IMR-90 (cell line): ENCODE measurements around the gene ARHGEF26. TPM values are rescaled to one million over a fixed set of nuclear protein-coding genes. Genes with fewer than 3 reads are reported as not detected.

Source experiments
- ATAC-seq: fragments of 200-7000 bp; cut with Tn5 transposase; 2 replicates; pipeline ENCODE4 v1.9.1; 2020; ENCODE audit warnings: low read depth, mild to moderate bottlenecking, moderate library complexity
- BruUV-seq: library from RNA; stranded (reverse); fragments of 400-500 nt; replicated peaks from 2 replicates; lab custom pipeline; 2021; lab: Mats Ljungman, UMichigan
- CTCF ChIA-PET: fragments of 300-600 bp; formaldehyde crosslinking; extraction: SDS; loops from one replicate; lab custom pipeline; 2021; ENCODE audit warnings: antibody characterized with exemption; lab: Yijun Ruan, JAX
- POLR2A ChIA-PET: fragments of 300-600 bp; sonication (Branson Sonifier 250); formaldehyde crosslinking; loops from one replicate; lab custom pipeline; 2022; ENCODE audit warnings: antibody characterized with exemption; ENCODE audit not compliant: unreplicated experiment; lab: Charles Lee
- DNase-seq: peaks from one replicate; pipeline ENCODE4 v3.0.0; 2013
- H2AFZ ChIP-seq: replicated peaks from 2 replicates; pipeline ENCODE3; 2013; ENCODE audit warnings: low read length, mild to moderate bottlenecking; ENCODE audit not compliant: poor library complexity
- H2AK5ac ChIP-seq: 2 replicates; pipeline ENCODE4 v1.6.1; 2013; ENCODE audit warnings: low read depth, low read length, inconsistent platforms
- H2AK9ac ChIP-seq: replicated peaks from 2 replicates; pipeline ENCODE3; 2013; ENCODE audit warnings: mild to moderate bottlenecking, low read depth, low read length, moderate library complexity; ENCODE audit not compliant: poor library complexity
- H2BK120ac ChIP-seq: 2 replicates; pipeline ENCODE4 v1.6.1; 2013; ENCODE audit warnings: low read depth, low read length, inconsistent platforms
- H2BK15ac ChIP-seq: 3 replicates; pipeline ENCODE4 v1.6.1; 2013; ENCODE audit warnings: low read depth, low read length, inconsistent platforms
- H2BK20ac ChIP-seq: 2 replicates; pipeline ENCODE4 v1.6.1; 2013; ENCODE audit warnings: low read depth, mild to moderate bottlenecking, inconsistent platforms, low read length, moderate library complexity
- H2BK5ac ChIP-seq: 2 replicates; pipeline ENCODE4 v1.6.1; 2013; ENCODE audit warnings: mild to moderate bottlenecking, low read depth, low read length, inconsistent platforms; ENCODE audit not compliant: poor library complexity, severe bottlenecking
- H3K14ac ChIP-seq: replicated peaks from 2 replicates; pipeline ENCODE4 v1.6.1; 2013; ENCODE audit warnings: low read depth, low read length, inconsistent platforms
- H3K18ac ChIP-seq: 2 replicates; pipeline ENCODE4 v1.6.1; 2013; ENCODE audit warnings: low read depth, low read length, control low read depth
- H3K23ac ChIP-seq: 2 replicates; pipeline ENCODE4 v1.6.1; 2013; ENCODE audit warnings: low read depth, low read length, inconsistent platforms
- H3K27ac ChIP-seq: 2 replicates; pipeline ENCODE4 v1.5.1; 2013; ENCODE audit warnings: mild to moderate bottlenecking, control low read depth, low read length; ENCODE audit not compliant: insufficient read depth
- H3K27me3 ChIP-seq: 2 replicates; pipeline ENCODE4 v1.6.1; 2013; ENCODE audit warnings: low read length; ENCODE audit not compliant: control insufficient read depth, insufficient read depth
- H3K36me3 ChIP-seq: 2 replicates; pipeline ENCODE4 v1.6.1; 2013; ENCODE audit warnings: low read length, mixed read lengths; ENCODE audit not compliant: control insufficient read depth, insufficient read depth
- H3K4ac ChIP-seq: 2 replicates; pipeline ENCODE4 v1.6.1; 2013; ENCODE audit warnings: low read depth, low read length, inconsistent platforms
- H3K4me1 ChIP-seq: 2 replicates; pipeline ENCODE4 v1.6.1; 2013; ENCODE audit warnings: low read length, mixed read lengths; ENCODE audit not compliant: control insufficient read depth, insufficient read depth
- H3K4me2 ChIP-seq: 2 replicates; pipeline ENCODE4 v1.6.1; 2013; ENCODE audit warnings: low read depth, mild to moderate bottlenecking, control low read depth, low read length, moderate library complexity
- H3K4me3 ChIP-seq: 2 replicates; pipeline ENCODE4 v1.5.1; 2013; ENCODE audit warnings: low read depth, mild to moderate bottlenecking, control low read depth, low read length, moderate library complexity; ENCODE audit not compliant: insufficient read depth
- H3K56ac ChIP-seq: 2 replicates; pipeline ENCODE4 v1.6.1; 2013; ENCODE audit warnings: low read length, inconsistent platforms; ENCODE audit not compliant: insufficient read depth; ENCODE audit errors: extremely low read depth
- H3K79me1 ChIP-seq, 2 experiments: 2 replicates each; pipeline ENCODE4 v1.6.1; 2013; ENCODE audit warnings: low read length in 2 of 2, inconsistent platforms in 1 of 2, low read depth in 1 of 2
- H3K9ac ChIP-seq: 2 replicates; pipeline ENCODE4 v1.6.1; 2013; ENCODE audit warnings: low read depth, low read length, control low read depth
- H3K9me1 ChIP-seq: 2 replicates; pipeline ENCODE4 v1.6.1; 2013; ENCODE audit warnings: low read length, inconsistent platforms; ENCODE audit not compliant: insufficient read depth
- H3K9me3 ChIP-seq: 2 replicates; pipeline ENCODE4 v1.6.1; 2013; ENCODE audit warnings: low read length; ENCODE audit not compliant: control insufficient read depth, insufficient read depth
- H4K20me1 ChIP-seq: 2 replicates; pipeline ENCODE4 v1.6.1; 2013; ENCODE audit warnings: low read length, inconsistent platforms; ENCODE audit not compliant: insufficient read depth
- H4K5ac ChIP-seq: 2 replicates; pipeline ENCODE4 v1.6.1; 2013; ENCODE audit warnings: mild to moderate bottlenecking, low read depth, low read length, control low read depth
- H4K8ac ChIP-seq, 2 experiments: 2 replicates each; pipeline ENCODE4 v1.6.1; 2013; ENCODE audit warnings: low read depth in 2 of 2, low read length in 2 of 2, control low read depth in 1 of 2, inconsistent platforms in 1 of 2
- H4K91ac ChIP-seq: 2 replicates; pipeline ENCODE4 v1.6.1; 2013; ENCODE audit warnings: low read depth, low read length, inconsistent platforms; ENCODE audit not compliant: insufficient read depth
- BHLHE40 ChIP-seq: fragments of 150-350 bp; IDR thresholded peaks from 2 replicates; pipeline ENCODE4 v1.6.1; 2016; ENCODE audit warnings: mild to moderate bottlenecking, low read depth, low read length
- CEBPB ChIP-seq: IDR thresholded peaks from 2 replicates; pipeline ENCODE4 v1.6.1; 2012; ENCODE audit warnings: low read depth, low read length, improper control_type of control experiment
- CHD1 ChIP-seq: IDR thresholded peaks from 2 replicates; pipeline ENCODE4 v1.6.1; 2012; ENCODE audit warnings: low read depth, low read length, improper control_type of control experiment
- FOS ChIP-seq: fragments of 150-350 bp; IDR thresholded peaks from 2 replicates; pipeline ENCODE4 v1.6.1; 2016; ENCODE audit warnings: low read depth, low read length
- MAFK ChIP-seq: IDR thresholded peaks from 2 replicates; pipeline ENCODE4 v1.6.1; 2012; ENCODE audit warnings: low read depth, low read length, improper control_type of control experiment
- MAZ ChIP-seq: IDR thresholded peaks from 2 replicates; pipeline ENCODE4 v1.6.1; 2012; ENCODE audit warnings: low read depth, mild to moderate bottlenecking, low read length, improper control_type of control experiment, moderate library complexity, borderline replicate concordance
- MXI1 ChIP-seq: IDR thresholded peaks from 2 replicates; pipeline ENCODE4 v1.6.1; 2012; ENCODE audit warnings: low read depth, mild to moderate bottlenecking, low read length, moderate library complexity, borderline replicate concordance
- NFE2L2 ChIP-seq: fragments of 150-350 bp; IDR thresholded peaks from 2 replicates; pipeline ENCODE4 v1.6.1; 2016; ENCODE audit warnings: low read depth, mild to moderate bottlenecking, low read length
- POLR2A ChIP-seq: IDR thresholded peaks from 2 replicates; pipeline ENCODE4 v1.6.1; 2012; ENCODE audit warnings: mild to moderate bottlenecking, low read depth, low read length
- RAD21 ChIP-seq: IDR thresholded peaks from 2 replicates; pipeline ENCODE4 v1.6.1; 2012; ENCODE audit warnings: low read length, improper control_type of control experiment
- RCOR1 ChIP-seq: IDR thresholded peaks from 2 replicates; pipeline ENCODE4 v1.6.1; 2012; ENCODE audit warnings: mild to moderate bottlenecking, low read length, improper control_type of control experiment; ENCODE audit not compliant: insufficient replicate concordance
- RFX5 ChIP-seq: IDR thresholded peaks from 2 replicates; pipeline ENCODE4 v1.8.0; 2012; ENCODE audit warnings: low read depth, mild to moderate bottlenecking, low read length, moderate library complexity
- SMC3 ChIP-seq: fragments of 150-350 bp; IDR thresholded peaks from 2 replicates; pipeline ENCODE4 v1.6.1; 2016; ENCODE audit warnings: low read depth, mild to moderate bottlenecking, antibody characterized with exemption, low read length, moderate library complexity
- WGBS, 2 experiments: methylation state at CpG; one replicate each; pipeline versions ENCODE4 v1.1.5 to v1.1.7; 2013; ENCODE audit warnings: missing lambda C conversion rate in 2 of 2; ENCODE audit not compliant: insufficient read length in 1 of 2; ENCODE audit errors: extremely low coverage in 2 of 2; 5-methylcytosine and 5-hydroxymethylcytosine counted together
- dilution Hi-C: fragments of 300-500 bp; cut with HindIII; formaldehyde crosslinking; loops from one replicate; pipeline ENCODE4 v1.14.3; 2018; ENCODE audit warnings: low sequenced_read_pairs; ENCODE audit not compliant: unreplicated experiment
- in situ Hi-C: fragments of 300-500 bp; cut with MboI; formaldehyde crosslinking; loops from 3 replicates; pipeline ENCODE4 v1.14.3; 2019; ENCODE audit warnings: low sequenced_read_pairs, inconsistent platforms, mixed read lengths
- intact Hi-C: fragments of 100-400 bp; cut with micrococcal nuclease; formaldehyde crosslinking; loops from 2 replicates; pipeline ENCODE4 v1.10.0; 2022
- polyA plus RNA-seq, 3 experiments: library from polyadenylated mRNA; depleted of rRNA; stranded (reverse); fragments of >200 nt; gene quantifications; 2 replicates each; pipeline ENCODE4 v1.2.3, GENCODE V29; 2012; ENCODE audit warnings: low replicate concordance in 1 of 3
- total RNA-seq: library from RNA; depleted of rRNA; stranded (reverse); fragments of >200 nt; gene quantifications from 2 replicates; pipeline ENCODE4 v1.2.3, GENCODE V29; 2012
- TF ChIP-seq, protein P1 (sequence below): fragments of 150-350 bp; IDR thresholded peaks from 2 replicates; pipeline ENCODE4 v1.6.1; 2016; ENCODE audit warnings: low read depth, mild to moderate bottlenecking, low read length, moderate library complexity, borderline replicate concordance
- TF ChIP-seq, protein P2 (sequence below): fragments of 150-350 bp; IDR thresholded peaks from 2 replicates; pipeline ENCODE4 v1.6.1; 2017; ENCODE audit warnings: mild to moderate bottlenecking, antibody characterized with exemption, low read length, low read depth
- TF ChIP-seq, protein P3 (sequence below): conservative IDR thresholded peaks from 2 replicates; pipeline ENCODE4 v1.5.1; 2012; ENCODE audit warnings: mild to moderate bottlenecking, low read depth, low read length, improper control_type of control experiment

Gene ARHGEF26
- total and polyA plus RNA-seq, 2 of the 4 experiments (the other 2 are of a cell fraction) = 2.0 to 2.3 TPM

DNA sequence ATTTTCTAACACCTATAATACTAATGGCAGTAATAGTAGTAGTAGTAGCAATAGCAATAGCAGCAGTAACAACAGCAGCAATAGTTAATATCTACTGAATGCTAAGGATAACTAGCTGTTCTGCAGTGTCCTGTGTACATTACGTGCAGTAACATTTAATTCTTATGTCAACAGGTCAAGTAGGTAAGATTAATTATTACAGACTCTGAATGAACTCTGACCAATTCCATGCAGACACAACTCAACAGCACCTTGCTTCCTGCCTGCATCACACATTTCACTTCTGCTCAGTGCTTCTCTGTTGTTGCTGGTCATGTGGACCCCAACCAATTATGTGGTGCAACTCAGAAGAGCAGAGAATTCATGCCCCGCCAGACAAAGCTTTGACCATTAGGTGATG is 39.9 kb upstream of the ARHGEF26 start:
- POLR2A ChIA-PET = no interaction called here
- no CpG with 5 or more reads among the region's 2 CpGs for WGBS, 2 experiments

More for the DNA sequence above, 39.9 kb upstream of the ARHGEF26 start:
- intact Hi-C loops = no loop called here
- no peak overlapping the region for H3K9ac ChIP-seq
- TF ChIP-seq, protein P1, sequence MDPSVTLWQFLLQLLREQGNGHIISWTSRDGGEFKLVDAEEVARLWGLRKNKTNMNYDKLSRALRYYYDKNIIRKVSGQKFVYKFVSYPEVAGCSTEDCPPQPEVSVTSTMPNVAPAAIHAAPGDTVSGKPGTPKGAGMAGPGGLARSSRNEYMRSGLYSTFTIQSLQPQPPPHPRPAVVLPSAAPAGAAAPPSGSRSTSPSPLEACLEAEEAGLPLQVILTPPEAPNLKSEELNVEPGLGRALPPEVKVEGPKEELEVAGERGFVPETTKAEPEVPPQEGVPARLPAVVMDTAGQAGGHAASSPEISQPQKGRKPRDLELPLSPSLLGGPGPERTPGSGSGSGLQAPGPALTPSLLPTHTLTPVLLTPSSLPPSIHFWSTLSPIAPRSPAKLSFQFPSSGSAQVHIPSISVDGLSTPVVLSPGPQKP = no peak
- no peak for TF ChIP-seq MAFK
- TF ChIP-seq BHLHE40 = no peak
- TF ChIP-seq RFX5 = no peak
- no peak for TF ChIP-seq SMC3
- TF ChIP-seq MXI1 = no peak
- TF ChIP-seq RAD21 = no peak
- no peak for TF ChIP-seq FOS
- TF ChIP-seq NFE2L2 = no peak
- no peak for TF ChIP-seq CHD1
- TF ChIP-seq, protein P2, sequence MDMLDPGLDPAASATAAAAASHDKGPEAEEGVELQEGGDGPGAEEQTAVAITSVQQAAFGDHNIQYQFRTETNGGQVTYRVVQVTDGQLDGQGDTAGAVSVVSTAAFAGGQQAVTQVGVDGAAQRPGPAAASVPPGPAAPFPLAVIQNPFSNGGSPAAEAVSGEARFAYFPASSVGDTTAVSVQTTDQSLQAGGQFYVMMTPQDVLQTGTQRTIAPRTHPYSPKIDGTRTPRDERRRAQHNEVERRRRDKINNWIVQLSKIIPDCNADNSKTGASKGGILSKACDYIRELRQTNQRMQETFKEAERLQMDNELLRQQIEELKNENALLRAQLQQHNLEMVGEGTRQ = no peak
- TF ChIP-seq MAZ = no peak
- no peak for TF ChIP-seq RCOR1
- TF ChIP-seq POLR2A = no peak
- TF ChIP-seq CEBPB = no peak
- TF ChIP-seq, protein P3, sequence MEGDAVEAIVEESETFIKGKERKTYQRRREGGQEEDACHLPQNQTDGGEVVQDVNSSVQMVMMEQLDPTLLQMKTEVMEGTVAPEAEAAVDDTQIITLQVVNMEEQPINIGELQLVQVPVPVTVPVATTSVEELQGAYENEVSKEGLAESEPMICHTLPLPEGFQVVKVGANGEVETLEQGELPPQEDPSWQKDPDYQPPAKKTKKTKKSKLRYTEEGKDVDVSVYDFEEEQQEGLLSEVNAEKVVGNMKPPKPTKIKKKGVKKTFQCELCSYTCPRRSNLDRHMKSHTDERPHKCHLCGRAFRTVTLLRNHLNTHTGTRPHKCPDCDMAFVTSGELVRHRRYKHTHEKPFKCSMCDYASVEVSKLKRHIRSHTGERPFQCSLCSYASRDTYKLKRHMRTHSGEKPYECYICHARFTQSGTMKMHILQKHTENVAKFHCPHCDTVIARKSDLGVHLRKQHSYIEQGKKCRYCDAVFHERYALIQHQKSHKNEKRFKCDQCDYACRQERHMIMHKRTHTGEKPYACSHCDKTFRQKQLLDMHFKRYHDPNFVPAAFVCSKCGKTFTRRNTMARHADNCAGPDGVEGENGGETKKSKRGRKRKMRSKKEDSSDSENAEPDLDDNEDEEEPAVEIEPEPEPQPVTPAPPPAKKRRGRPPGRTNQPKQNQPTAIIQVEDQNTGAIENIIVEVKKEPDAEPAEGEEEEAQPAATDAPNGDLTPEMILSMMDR = no peak
- DNase-seq (no peak), ATAC-seq (no peak)
- H2AK9ac ChIP-seq = no peak overlapping the region
- H3K4ac ChIP-seq = no peak overlapping the region
- no peak overlapping the region for H2BK5ac ChIP-seq
- no peak overlapping the region for H2BK15ac ChIP-seq
- H3K18ac ChIP-seq = no peak overlapping the region
- BruUV-seq = no TSS peak
- no peak overlapping the region for H3K14ac ChIP-seq
- H3K4me1 ChIP-seq = no peaks in the 10 kb centered on the region
- dilution Hi-C loops = no loop called here
- no peak overlapping the region for H3K4me2 ChIP-seq
- no peaks in the 10 kb centered on the region for H3K9me1 ChIP-seq
- H3K4me3 ChIP-seq = no peak overlapping the region
- H4K20me1 ChIP-seq = no peaks in the 10 kb centered on the region
- H2AK5ac ChIP-seq = no peak overlapping the region
- H3K23ac ChIP-seq = no peak overlapping the region
- H3K9me3 ChIP-seq = no peaks in the 10 kb centered on the region
- H4K5ac ChIP-seq = no peak overlapping the region
- no peak overlapping the region for H2AFZ ChIP-seq
- in situ Hi-C loops = no loop called here
- H3K56ac ChIP-seq = no peak overlapping the region
- H3K79me1 ChIP-seq = no peaks in the 10 kb centered on the region
- no peak overlapping the region for H2BK120ac ChIP-seq
- H3K36me3 ChIP-seq = no peaks in the 10 kb centered on the region
- H2BK20ac ChIP-seq = no peak overlapping the region
- no peak overlapping the region for H3K27ac ChIP-seq
- H3K27me3 ChIP-seq = no peaks in the 10 kb centered on the region
- CTCF ChIA-PET = interaction anchor here (0.7 kb wide), 1 partner anchor 10 kb away, joined by 4 read pairs; no protein-coding TSS in a partner anchor
- no peak overlapping the region for H4K91ac ChIP-seq
- no peak overlapping the region for H4K8ac ChIP-seq
